ENCODE data around the gene RERE.

- no peak for TF ChIP-seq CTCF (conservative IDR thresholded peaks at IDR 0.05 in 1 of 2, IDR thresholded peaks at IDR 0.05 in 1 of 2; ENCODE audit: extremely low read depth in 1 of 2, insufficient read depth in 1 of 2, low read depth in 1 of 2, low read length in 2 of 2)
- TF ChIP-seq EZH2 (IDR thresholded peaks at IDR 0.05; ENCODE audit: borderline replicate concordance, low read length), result no peak
Observed at GRCh38 chr1:8816831-8817411, 519 bp downstream of the RERE start.
